HG03521 (cell line): ENCODE measurements around the gene TFDP3.

ENCODE experiments used
- ATAC-seq: cut with Tn5 transposase; IDR thresholded peaks from one replicate; pipeline ENCODE4 v1.9.1; 2021; ENCODE audit warnings: mild to moderate bottlenecking, moderate library complexity; ENCODE audit not compliant: unreplicated experiment

Gene TFDP3

DNA sequence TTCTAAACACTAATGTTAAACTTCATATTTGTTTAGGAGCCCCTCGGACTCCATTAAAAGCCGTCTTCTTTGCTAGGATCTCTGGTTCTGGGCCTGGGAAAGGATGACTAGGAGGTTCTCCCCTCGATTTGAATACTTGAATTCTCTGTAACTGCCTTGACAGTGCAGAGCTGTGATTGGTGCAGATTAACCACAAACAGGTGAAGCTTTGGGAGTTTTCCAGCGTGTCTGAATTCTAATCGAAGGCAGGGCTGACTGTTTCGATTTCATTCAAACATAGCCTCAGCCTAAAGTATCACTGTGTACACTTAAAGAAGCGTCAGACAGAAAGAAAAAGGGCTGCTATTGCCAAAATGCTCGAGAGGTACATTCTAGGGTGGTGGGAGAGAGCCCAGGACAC, 29.0 kb downstream of the TFDP3 start:
- no peak for ATAC-seq

GRCh38 chrX:133188631-133189030, 29.5 kb downstream of the TFDP3 start:
- ATAC-seq = no peak

DNA sequence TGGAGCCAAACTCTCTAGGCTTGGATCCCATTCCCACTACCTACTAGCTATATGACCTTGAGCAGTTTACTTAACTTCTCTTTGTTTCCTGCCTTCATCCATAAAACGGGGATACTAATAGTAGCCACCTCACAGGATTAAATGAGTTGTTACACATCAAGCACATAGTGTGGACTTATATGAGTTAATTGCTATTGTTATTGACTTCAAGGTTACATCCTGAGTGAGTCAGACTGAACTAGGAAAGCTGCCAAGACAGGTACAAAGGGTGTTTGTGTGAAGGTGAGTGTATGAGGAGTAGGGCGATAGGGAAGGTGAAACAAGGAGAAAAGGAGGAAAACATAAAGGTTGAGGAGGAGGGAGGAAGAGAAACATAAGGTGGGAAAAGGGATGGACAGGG, 32.2 kb downstream of the TFDP3 start:
- no peak for ATAC-seq

DNA sequence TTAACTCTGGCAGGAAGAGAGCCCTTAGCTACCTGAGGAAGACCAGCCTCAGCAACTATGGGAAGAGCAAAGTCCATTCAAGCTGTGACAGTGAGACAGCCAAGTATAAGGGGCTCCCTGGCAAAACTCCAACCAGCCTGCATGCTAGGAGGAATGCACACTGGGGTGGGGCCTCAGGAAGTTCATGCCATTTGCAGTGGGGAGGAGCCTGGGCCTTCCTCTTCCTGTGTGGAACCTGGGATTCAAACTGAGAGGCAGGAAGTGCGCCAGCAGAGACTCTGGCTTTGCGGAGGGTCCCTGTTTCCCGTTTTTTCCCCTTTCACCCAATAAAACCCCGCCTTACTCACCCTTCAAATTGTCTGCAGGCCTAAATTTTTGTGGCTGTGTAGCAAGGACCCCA, 33.0 kb downstream of the TFDP3 start:
- ATAC-seq = no peak

DNA sequence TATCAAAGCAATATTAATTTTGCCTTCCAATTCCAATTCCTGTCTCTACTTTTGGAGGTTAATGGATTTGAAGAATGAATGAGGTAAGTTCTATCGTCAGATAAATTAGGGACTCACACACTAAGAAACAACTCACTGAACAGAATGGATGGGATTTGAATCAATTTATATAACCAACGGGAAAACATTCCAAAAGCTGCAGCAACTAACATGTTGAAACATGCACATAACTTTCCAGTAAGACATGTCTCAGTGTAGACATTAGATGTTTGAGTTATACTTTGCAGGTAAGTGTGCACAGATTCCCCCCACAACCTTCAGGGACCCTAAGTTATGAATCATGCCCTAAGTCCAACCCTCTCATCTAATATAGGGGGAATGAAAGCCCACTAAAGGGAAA, 34.3 kb downstream of the TFDP3 start:
- ATAC-seq = no peak

DNA sequence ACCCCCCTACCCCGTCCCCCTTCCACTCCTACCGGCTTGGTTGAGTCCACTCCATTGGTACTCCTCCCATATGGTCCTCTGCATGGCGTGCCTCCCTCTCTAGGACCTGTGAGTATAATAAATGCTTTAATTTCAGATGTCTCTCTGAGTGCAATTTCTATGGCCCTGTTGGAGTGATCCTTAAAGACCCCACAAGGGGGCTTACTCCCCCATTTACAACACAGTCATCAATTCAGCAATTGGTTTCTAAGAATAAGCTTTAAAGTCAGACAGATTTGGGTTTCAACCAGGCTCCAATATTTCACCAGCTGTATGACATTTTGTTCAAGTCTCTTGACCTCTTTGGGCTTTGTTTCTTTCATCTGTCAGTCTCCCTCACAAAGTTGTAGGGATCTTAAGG, 38.7 kb downstream of the TFDP3 start:
- no peak for ATAC-seq

- no peak for ATAC-seq
Measured at GRCh38 chrX:133177202-133177601, 41.0 kb downstream of the TFDP3 start.

DNA sequence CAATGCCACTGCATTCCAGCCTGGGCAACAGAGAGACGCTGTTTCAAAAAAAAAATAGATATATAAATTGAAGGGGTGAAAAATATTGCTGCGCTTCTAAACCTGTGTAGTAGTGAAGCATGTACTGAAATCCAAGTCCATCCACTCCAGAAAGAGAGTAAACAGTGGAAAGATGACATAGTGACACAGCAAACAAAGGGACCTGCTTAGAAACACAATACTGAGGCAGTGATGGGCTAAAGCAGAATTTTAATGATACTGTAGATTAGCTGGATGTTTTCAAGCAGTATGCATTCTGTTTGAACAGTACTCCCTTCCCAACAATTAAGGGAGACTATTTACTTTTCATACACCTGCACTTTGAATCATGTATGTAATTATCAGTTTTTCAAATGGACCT, 42.5 kb downstream of the TFDP3 start:
- ATAC-seq = no peak

DNA sequence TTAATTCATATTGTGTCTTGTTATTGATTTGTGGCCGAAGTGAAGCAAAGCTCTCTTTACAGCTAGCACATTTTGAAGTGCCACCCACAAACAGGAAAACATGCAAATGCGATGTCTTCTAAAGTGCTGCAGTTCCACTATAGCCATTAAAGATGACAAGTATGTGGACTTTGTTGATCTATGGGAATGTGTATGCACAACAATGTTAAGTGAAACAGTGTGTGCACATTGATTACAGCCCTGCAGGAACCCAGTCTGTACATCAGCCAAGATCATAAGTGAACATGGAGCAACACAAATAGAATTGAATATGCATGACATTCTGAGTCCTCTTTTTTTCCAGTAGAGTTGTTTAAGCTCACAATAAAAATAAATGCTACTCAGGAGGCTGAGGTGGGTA, 43.0 kb downstream of the TFDP3 start:
- no peak for ATAC-seq

DNA sequence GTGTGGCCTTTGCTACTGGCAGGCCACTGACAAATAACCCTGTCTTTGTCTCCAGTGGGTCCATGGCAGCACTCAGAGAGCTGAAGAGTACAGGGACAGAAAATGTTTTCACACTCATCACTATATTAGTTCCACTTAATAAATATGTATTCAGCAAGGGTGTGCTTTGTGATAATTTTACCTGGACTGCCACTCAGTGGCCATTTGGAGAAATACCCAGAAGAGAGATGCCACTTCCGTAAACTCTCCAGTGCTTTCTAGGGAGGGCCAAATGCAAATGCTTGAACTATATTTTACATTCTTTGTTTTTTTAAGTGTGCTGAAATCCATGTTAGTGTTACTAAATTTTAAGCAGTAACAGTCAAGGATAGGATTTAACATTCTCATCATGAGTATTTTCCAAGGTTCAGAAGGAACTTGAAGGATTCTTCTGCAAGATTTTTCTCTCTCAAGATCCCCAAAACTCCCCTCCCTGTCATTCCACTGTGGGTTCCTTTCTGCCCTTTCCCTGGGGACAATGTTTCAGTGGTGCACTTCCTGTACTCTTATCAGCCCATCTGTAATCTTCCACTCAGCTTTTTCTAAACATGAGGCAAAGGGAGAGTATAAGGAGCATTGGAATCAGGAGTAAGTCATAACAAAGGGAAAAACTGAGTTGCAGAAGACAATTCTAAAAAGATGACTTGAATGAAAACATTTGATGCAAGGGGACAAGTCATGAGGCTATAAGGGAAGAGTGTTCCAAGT, 46.0 kb downstream of the TFDP3 start:
- ATAC-seq = no peak
